ENCODE results near the gene PGGT1B.
"Not testable (repeated sequence)": the region's sequence is repeated elsewhere in the genome, so short reads cannot be mapped to it uniquely, and the experiment has no call there.

The PGGT1B gene

DNA sequence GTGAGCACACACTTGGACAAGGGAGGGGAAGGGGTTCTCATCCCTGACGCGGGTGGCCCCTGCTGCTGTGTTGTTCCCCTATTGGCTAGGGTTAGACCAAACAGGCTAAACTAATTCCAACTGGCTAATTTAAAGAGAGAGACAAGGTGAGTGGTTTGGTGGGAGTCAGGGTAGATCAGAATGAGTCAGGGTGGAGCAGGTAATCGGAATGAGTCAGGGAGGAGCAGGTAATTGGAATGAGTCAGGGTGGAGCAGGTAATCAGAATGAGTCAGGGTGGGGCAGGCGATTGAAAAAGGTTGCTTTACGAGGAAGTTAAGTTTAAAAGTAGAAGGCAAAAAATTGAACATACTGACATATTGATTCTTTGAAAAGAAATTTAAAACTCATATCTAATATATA is 13.3 kb downstream of the PGGT1B start:
- DNase-seq: not testable (repeated sequence)

DNA sequence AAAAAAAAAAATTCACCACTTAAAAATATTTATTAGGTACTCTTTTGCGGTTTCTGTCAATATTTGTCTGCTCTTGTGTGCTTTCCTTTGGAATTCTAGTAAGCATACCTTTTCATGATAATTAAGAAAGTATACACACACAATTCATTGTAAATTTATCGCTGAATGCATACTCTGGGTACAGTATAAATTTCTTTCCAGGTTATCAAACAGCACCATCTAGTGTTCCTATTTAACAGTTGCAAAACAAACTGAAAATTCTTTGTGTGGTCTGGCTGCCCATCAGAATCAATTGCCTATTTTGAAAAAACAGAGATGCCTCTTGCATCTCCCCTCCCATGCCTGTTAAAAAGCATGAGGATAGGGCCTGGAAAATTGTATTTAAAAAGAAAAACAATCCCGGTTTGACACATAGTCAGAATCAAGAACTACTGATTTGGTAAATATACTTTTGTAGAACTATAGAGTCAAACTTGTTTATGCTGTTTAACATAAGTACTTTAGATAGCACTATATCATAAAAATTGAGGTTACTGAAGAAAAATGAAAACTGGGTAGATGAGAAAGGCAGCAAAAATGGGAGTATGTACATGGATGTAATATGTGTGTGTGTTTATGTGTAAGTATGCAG is 16.2 kb downstream of the PGGT1B start:
- DNase-seq: no peak

DNA sequence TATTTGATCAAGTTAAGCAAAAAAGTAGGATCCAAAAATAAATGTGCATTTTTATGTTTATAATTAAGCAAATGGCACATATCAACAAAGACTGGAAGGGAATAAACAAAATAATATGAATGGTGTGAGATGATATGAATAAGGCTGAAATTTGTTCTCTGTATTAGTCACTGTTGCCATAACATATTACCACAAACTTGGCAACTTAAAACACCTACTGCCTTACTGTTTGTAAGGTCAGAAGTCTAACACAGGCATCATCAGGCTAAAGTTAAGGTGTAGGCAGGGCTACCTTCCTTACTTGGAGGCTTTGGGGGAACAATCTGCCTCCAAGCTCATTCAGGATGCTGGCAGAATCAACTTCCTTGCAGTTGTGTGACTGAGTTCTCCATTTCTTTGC is 19.3 kb downstream of the PGGT1B start:
- DNase-seq: no peak

DNA sequence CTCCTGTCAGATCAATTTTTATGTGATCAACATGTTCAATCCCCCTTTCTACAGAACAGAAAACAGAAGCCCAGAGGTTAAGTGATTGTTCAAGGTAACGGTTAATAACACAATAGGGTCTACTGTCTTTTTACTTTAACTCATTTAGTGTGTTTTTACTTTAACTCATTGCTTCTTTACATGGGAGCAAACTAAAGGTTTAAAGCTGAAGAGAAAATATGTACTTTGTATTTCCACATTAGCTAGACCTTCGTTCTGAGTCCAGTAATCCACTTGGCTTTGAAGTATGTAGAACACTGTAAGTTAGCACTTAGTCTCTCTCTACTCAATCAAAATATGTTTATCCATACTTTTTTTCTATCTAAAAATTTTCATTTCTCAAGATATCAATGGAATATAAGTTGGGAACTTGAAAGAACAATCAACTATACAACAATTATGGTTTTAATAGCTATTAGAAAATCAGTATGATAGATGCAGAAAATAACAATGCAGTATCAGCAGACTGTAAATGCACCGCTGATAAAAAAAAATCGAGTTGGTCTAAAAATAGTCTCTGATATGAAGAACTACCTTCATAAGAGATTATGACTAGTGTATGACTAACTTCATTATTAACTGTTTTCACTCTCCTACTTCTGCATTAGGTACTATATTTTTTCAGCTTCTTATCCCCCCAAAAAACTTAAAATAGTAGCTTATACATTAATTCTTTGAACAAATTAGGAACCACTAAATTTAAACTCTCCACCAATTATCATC is 20.6 kb downstream of the PGGT1B start:
- no peak for DNase-seq

DNA sequence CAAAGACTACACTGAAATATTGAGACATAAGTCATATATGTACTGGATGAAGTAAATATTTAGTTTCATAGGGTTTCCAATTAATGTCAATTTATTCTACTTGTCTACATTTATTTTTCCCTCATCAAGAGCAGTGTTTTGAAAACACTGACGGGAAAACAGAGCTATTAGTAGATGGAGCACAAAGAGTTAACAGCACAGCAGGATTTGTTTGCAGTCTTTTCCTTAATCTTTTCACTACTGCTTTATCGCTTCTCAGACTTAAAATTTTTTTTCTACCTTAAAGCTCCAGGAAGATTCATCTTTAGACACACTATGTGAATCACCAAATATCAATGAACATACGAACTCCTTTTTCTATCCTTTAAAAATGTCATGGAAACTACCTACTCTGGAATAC is 25.6 kb downstream of the PGGT1B start:
- no peak for DNase-seq

DNA sequence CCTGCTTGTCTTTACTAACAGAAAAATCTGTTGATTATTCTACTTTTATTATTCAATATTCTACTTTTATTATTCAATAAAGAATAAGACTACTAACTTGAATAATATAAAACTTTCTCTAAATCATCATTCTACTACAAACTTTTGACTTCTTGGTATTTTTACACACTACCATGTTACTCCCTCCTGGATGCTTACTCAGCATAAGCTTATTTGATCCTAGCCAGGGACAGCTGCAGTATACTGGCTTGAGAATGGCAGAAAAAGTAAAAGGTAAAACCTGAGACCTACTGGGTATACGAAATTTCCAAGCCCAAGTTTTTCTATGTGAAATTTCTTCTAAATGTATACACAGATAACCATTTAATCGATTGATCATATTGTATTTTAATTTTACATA is 26.1 kb downstream of the PGGT1B start:
- DNase-seq: no peak

DNA sequence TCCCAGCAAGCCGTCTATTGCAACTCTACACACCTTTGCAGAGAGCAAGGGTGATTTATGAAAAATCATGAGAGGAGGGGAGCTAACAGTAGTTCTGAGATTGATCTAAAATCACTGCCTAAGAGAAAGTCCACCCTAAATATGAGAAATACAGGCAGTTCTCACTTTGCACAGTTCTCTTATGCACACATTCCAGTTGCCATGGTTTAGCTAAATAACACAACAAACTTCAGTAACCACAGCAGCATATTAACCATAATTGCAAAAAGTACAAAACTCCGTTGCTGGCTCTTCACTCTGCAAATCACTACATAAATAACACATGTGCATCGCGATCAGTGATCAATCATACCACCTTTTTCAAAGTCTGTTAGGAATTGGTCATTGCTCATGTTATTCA is 31.1 kb downstream of the PGGT1B start:
- no peak for DNase-seq

DNA sequence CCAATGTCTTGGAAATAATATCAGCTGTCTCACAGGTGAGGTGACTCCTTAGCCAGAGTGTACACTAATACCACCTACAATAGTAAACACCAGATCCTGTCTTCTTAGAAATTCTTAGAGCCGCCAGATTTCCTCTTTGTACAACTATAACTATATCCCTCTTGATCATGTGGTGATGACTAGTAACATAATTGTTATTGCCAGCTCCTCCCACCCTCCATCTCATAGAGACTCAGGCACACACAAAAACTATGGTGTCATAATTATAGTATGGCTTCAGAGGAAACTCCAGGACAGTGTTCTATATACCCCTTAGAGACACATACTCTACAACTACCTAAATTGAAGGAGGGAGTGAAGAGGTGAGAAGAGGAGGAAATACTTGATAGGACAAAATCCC is 33.1 kb downstream of the PGGT1B start:
- DNase-seq: no peak

DNA sequence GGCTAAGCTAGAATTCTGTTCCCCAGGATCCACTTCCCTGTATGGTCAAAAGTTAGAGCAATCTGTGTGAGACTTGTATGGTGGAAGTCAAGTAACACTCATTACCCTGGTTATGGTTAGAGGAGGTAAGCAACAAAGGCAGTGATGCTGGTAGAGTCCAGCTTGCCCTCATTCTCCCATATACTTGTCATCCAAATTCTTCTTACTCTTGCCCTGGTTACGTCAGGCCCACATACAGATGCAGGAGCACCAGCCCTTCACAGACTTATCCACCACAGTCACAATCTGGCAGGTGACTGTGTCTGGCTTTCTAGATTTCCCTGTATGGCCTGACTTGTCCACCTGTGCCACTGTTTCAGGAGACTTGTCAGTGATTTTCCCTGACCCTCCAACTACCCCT is 35.4 kb downstream of the PGGT1B start:
- DNase-seq: no peak

DNA sequence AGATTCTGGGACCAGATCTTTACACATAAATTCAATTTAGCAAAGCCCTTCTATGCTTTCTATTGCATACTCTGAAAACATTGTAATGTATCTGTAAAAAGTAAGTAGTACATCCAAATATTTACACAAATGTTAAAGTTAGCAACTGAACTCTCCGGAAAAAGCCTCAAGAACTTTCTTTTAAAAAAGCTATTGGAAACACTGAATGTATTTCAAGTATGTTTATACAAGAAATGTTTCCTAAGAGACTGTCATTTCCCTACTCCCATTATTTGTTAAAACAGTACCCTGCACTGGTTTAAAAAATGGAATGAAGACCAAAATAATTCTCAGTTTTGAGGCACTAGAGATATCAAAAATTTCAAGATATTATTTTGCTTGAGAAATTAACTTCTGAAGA is 48.1 kb downstream of the PGGT1B start:
- DNase-seq: no peak

DNA sequence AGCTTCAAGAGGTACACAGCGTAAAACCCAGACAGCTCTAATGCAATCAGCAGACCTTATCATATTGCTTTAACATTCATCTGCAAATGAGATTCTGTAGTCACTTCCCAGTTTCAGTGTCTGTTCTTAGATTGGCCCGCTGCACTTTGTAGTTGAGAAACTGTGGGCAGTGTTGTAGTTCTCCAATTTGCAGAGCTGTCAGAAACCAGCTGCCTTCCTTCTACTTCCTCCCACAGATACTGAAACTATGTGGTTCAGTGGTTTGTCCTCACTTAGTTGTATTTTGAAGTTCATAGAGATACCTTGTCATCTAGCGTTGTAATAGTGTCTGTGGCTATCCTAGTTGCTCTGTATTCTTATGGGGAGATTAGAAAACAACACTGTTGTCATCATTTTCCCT is 53.4 kb downstream of the PGGT1B start:
- no peak for DNase-seq

DNA sequence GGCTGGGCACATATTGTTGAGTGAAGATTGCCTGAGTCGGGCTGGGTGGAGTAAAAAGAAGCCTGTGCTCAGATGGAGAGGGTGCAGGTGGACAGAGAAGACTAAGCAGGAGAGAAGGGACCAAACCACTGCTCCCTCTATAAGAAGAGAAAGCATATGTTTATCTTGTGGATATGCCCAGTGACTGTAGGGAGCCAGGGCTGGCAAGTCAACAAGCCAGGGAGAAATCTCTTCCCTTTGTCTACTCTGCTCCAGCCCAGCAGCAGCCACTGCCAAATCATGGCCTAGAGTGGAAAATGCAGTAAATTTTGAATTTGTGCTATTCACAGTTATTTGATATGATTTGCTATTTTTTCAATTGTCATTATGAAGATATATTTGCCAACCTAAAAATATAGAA is 59.7 kb downstream of the PGGT1B start:
- DNase-seq: no peak

DNA sequence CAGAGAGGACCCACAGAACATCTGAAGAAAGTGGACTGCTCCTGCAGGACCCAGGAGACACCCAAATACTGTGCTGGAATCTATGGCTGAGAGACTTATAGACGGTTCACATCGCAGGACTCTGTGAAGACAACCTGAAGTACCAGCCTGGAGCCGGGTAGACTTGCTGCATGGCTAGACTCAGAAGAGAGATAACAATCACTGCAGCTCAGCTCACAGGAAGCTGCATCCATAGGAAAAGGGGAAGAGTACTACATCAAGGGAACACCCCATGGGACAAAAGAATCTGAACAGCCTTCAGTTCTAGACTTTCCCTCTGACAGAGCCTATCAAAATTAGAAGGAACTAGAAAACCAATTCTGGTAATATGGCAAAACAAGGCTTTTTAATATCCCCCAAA is 66.5 kb downstream of the PGGT1B start:
- no peak for DNase-seq

DNA sequence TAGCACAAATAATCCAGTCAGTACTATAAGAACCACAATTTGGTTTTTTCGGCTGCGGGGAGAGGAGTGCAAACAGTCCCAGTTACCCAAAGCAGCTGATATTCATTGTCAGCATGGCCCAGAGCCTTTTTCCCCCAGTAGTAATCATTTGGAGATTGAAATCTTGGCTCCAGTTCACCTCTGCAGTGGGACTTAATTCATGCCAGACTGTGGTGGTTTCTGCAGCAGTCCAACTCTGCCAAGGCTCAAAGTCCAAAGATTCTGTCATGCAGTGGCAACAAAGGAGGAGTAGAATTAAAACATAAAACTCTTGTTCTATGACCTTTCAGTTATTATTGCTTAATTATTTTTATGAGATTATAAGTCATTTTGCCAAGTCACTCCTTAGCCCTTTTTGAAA is 68.0 kb downstream of the PGGT1B start:
- no peak for DNase-seq

DNA sequence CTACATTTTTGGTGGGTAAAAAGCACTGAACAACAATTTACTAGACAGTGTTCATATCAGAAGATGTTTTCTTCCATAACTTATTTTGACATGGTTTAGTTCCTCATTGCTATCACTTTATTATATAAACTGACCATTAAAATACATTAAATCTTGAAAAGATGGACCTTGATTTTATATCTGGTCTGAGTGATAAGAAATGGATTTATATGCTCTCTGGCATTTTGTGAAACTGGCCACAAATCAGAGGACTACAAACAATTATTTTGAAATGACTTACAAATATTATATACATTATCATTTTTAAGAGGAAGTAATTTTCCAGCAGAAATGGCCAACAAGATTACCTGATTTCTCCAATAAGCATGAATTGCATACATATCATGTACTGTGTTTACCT is 69.4 kb downstream of the PGGT1B start:
- DNase-seq: no peak

DNA sequence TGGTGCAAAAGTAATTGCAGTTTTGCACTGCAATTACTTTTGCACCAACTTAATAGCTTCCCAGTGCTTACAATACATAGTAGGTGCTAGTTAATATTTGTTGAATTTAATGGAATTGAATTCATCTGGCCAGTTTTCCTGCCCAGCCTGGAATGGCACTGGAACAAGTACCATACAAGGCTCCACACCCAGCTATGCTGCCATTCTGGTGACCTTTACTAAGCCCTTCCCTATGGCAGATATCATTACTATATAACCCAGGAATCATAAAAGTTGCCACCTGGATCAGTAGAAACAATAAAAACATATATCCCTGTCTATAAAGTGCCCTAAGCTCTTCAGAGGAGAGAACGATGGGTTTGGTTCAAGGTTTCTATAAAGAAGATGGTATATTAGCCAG is 70.6 kb downstream of the PGGT1B start:
- DNase-seq: no peak

DNA sequence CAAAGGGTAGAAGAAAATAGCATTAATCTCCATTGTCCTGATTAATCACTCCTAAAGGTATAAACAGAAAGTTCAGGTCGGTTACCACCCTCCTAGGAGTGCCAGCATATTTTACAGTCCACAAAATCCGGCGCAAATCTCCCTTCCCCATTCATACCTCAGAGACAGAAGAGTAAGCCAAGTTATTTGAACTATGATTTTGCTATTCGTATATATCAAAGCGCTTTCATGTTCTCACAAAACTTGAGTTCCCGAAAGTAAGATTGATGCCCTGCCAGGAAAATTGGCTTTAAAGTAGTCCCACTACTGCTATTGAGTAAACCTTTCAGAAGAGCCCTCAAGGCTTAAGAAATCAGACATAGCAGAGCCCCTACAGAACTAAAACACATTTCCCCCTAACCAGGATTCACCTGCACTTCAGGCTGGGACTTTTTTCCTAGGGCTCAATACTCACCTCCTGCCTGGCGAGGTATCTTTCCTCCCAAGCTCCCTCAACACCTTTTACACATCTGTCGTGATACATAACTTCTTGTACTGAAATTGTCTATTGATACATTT is 71.1 kb downstream of the PGGT1B start:
- no peak for DNase-seq

DNA sequence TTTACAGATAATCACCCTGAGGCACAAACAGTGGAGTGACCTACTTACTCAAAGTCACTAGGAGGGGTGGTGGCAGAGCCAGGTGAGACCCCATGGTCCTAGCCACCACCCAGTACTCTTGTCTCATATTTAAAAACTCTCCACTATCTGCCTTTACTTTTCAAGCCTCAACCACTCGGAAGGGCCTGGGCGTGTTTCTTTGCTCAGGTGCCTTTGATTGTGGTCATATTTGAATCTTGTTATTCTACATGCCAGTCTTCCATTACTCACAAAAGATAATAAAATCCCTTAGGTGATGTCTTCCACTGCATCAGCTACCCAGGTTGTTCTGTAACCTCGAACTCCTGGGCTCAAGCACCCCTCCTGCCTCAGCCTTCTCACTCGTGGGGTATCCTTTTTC is 72.3 kb downstream of the PGGT1B start:
- no peak for DNase-seq

DNA sequence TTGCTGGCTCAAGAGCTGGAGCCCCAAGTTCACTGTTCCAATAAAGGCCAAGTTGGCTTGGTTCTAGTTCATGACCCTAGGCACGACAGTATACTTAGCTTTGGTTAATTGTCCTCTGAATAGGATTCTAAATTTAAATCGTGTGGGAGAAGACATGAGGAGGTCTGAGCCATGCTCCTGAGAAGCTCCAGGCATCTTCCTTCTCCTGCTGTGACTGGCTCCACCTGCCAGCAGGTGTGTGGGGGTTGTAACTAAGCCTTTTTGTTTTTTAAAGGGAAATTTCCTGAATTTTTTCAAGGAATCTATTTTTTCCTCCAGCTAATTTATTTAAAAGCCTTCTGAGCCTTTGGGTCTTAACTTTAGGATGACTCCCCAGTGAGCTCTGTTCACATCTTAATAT is 72.8 kb downstream of the PGGT1B start:
- DNase-seq: no peak

DNA sequence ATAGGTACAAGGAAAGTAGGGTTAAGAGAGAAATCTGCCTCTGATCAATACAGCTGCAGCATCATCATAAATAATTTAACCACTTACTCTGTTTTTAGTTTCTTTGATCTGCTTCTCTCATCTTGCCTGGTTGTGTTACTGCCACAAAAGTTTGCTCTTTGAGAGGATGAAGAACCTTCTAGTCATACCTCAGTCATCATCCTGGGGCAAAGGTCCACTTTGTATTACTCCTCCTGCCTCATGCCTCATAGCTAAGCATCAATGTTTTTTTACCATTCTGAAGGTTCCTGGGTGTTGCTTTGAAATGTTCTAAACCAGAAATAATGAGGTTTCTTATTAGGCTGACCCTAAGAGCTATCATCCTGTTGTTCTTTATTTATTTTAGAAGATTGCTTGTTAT is 75.9 kb downstream of the PGGT1B start:
- DNase-seq: no peak

DNA sequence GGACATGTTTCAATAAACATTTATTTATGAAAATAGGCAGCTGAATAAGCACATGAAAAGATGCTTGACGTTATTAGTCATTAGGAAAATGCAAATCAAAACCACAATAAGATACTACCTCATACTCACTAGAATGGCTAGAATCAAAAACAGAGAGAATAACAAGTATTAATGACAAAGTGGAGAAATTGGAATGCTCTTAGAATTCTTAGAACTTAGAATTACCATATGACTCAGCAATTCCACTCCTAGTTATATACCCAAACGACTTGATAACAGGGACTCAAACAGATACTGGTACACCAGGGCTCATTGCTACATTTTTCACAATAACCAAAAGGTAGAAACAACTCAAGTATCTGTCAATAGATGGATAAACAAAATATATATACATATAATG is 77.9 kb downstream of the PGGT1B start:
- DNase-seq: no peak

DNA sequence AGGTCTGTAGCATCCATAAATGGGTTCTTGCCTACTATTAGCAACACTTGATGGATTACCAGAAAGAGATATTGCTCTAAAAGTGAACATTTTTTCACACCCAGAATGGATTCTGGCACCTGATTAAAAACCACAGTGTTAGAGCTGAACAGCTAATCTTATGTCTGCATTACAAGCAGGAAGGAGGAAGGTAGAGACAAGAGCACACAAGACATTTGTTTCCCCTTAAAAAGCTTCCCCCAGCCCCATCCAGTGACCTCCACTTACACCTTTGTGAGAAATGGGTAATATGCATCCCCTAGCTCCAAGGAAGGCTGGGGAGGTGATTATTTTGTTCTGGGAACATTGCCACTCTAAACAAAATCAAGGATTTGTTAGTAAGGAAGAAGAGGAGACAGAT is 80.9 kb downstream of the PGGT1B start:
- no peak for DNase-seq

DNA sequence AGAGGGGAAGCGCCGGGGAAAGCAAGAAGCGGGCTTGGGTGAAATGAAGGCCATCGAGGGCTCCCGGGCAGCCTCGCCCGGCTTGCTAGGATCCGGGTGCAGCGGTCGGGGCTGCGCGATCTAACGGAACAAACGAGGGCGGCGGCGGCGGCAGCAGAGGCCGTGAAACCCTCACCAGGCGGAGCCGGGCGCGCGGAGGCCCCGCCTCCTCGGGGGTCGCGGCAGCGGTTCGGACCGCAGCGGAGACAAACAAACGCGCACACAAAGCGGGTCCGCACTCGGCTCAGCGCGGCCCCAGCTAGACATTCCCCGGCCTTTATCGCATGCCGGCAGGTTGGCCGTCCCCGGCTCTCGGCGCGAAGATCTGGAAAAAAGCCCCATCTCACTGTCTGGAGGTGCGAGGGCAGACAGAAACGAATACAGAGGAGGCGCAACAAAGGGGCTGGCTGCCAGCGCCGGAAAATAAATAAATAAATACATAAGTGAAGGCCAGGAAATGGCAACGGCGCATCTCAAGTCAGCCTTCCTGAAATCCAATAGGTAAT is 82.4 kb downstream of the PGGT1B start:
- DNase-seq: peak; percentile 44

DNA sequence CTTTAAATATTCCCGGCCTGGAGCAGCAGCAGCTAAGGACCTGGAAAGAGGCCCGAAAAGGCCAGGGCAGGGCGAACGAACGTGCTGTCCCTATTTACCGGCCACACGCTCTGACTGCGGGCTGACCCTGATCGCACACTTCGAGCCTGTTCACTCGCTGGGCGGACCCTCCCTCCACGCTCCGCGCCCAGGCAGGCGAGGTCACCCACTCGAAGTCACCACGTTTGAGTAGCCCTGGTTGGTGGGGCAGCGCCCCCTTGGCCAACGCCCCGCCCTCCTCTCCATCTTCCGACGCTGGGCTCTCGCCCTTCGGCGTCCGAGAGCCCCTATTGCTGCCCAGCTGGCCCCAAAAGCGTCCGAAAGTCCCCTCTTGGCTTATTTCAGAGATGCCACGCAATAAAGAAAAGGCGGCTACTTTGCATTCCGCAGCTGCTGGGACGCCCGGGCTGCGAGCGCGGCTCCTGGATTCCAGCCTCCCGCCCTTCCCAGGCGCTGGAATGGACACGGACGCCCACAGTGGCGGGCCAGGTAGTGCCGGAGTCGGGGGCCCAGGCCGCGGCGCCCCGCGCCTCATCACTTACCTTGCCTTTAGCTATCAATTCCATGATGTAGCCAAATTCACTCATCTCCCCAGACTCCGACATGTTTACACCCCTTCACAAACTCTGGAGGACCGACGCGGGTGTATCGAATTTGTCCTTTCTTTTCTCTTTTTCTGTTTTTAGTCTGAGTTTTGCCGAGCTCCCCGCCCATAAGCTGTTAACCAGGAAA is 83.1 kb downstream of the PGGT1B start:
- DNase-seq: peak; percentile 39

Measured in 8988T (cell line).